ENCODE results near the gene ZNF740. TPM values are rescaled to one million over a fixed set of nuclear protein-coding genes. Genes with fewer than 3 reads are reported as not detected.

ZNF740 gene
- total RNA-seq: 10 to 100 TPM; 10.1 to 21.4 TPM

- TF ChIP-seq, protein P1, sequence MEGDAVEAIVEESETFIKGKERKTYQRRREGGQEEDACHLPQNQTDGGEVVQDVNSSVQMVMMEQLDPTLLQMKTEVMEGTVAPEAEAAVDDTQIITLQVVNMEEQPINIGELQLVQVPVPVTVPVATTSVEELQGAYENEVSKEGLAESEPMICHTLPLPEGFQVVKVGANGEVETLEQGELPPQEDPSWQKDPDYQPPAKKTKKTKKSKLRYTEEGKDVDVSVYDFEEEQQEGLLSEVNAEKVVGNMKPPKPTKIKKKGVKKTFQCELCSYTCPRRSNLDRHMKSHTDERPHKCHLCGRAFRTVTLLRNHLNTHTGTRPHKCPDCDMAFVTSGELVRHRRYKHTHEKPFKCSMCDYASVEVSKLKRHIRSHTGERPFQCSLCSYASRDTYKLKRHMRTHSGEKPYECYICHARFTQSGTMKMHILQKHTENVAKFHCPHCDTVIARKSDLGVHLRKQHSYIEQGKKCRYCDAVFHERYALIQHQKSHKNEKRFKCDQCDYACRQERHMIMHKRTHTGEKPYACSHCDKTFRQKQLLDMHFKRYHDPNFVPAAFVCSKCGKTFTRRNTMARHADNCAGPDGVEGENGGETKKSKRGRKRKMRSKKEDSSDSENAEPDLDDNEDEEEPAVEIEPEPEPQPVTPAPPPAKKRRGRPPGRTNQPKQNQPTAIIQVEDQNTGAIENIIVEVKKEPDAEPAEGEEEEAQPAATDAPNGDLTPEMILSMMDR (IDR thresholded peaks at IDR 0.05): peak in 1 of 7 experiments; percentile 6
- TF ChIP-seq POLR2A (IDR thresholded peaks at IDR 0.05): peak; percentile 60 to 81 (median 78)
- ATAC-seq: peak; percentile 98
- Histone ChIP-seq H3K27ac (peak within 1 kb of the TSS; percentile 91 to 98 (median 96)), H3K27me3 (no peaks in the 10 kb centered on the region), H3K9me3 (no peaks in the 10 kb centered on the region), H3K36me3 (replicated peaks in 1 of 2; ENCODE audit: insufficient read depth in 1 of 2, low read depth in 2 of 2) (peaks cover 0 to 14% of the 10 kb centered on the region in 2 donors), H3K4me3 (peak within 1 kb of the TSS; percentile 82 to 98), H3K4me1 (peaks cover 41% of the 10 kb centered on the region)
- DNase-seq: peak; percentile 96 to 98 (median 97)
- WGBS, 2 donors: 0 to 3% methylated on average over 16 to 66 of the region's 70 CpGs
- intact Hi-C loops (cut with DNase I): no loop called here
Observed at GRCh38 chr12:53180220-53180930, at the start of gene ZNF740, which contains the start of gene CSAD. Gene ZNF740 (plus strand): TSS chr12:53180722. CDS start chr12:53181984, 1,262 bp downstream. Gene CSAD (minus strand): TSS chr12:53180925. CDS start chr12:53173470, 7,455 bp downstream.

GRCh38 chr12:53131844-53132243, 48.7 kb upstream of the ZNF740 start:
- H3K4me3 ChIP-seq: no peak overlapping the region
- H3K27me3 ChIP-seq: no peaks in the 10 kb centered on the region
- DNase-seq: no peak
- intact Hi-C loops (cut with DNase I): no loop called here
- H3K9me3 ChIP-seq: no peaks in the 10 kb centered on the region
- TF ChIP-seq, protein P1 (IDR thresholded peaks at IDR 0.05): no peak
- no peak for TF ChIP-seq POLR2A (IDR thresholded peaks at IDR 0.05)
- no peak for ATAC-seq
- WGBS, 2 donors: 64 to 67% methylated on average over 2 of the region's 2 CpGs
- H3K4me1 ChIP-seq: no peaks in the 10 kb centered on the region
- H3K36me3 ChIP-seq (replicated peaks in 1 of 2; ENCODE audit: insufficient read depth in 1 of 2, low read depth in 2 of 2): no peaks in the 10 kb centered on the region
- H3K27ac ChIP-seq: no peak overlapping the region

DNA sequence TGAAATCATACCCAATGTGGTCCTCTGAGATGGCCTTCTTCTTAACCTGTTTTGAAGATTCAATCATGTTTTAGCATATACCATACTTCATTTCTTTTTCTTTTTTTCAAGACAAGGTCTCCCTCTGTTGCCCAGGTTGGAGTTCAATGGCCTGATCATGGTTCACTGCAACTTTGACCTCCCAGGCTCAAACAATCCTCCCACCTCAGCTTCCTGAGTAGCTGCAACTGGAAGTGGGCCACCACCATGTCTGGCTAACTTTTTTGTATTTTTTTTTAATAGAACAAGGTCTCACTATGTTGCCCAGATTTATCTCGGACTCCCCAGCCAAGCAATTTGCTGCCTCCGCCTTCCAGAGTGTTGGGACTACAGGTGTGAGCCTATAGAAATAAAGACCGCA, 46.8 kb upstream of the ZNF740 start:
- Histone ChIP-seq H3K27me3 (no peaks in the 10 kb centered on the region), H3K27ac (no peak overlapping the region), H3K9me3 (no peaks in the 10 kb centered on the region), H3K4me3 (no peak overlapping the region), H3K4me1 (no peaks in the 10 kb centered on the region), H3K36me3 (replicated peaks in 1 of 2; ENCODE audit: insufficient read depth in 1 of 2, low read depth in 2 of 2) (no peaks in the 10 kb centered on the region)
- intact Hi-C loops (cut with DNase I): no loop called here
- DNase-seq (no peak), ATAC-seq (no peak)
- TF ChIP-seq, protein P1 (IDR thresholded peaks at IDR 0.05): no peak
- 87 to 96% methylated on average over 3 of the region's 3 CpGs for WGBS, 2 donors

DNA sequence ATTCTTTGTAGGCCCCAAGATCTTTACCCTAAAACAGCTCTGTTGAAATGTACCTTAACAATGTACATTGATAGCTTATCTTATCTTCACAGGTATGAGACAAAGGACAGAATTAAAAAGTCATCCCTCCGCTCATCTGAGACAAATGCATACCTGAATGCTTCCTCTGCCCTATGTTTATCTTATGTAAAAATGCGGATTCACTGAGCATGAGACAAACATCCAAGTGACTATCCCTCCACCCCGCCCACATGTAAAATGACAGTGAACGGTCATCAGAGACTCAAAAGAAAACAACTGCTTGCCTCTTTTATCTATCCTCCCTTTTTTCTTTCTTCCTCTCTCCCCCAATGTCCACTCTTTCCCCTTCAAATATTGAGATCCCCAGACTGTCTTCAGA, 37.2 kb upstream of the ZNF740 start:
- no peak for TF ChIP-seq POLR2A (IDR thresholded peaks at IDR 0.05)
- TF ChIP-seq, protein P1 (IDR thresholded peaks at IDR 0.05): no peak
- intact Hi-C loops (cut with DNase I): no loop called here
- Histone ChIP-seq H3K9me3 (no peaks in the 10 kb centered on the region), H3K4me3 (no peak overlapping the region), H3K36me3 (replicated peaks in 1 of 2; ENCODE audit: insufficient read depth in 1 of 2, low read depth in 2 of 2) (no peaks in the 10 kb centered on the region), H3K27me3 (no peaks in the 10 kb centered on the region), H3K27ac (no peak overlapping the region), H3K4me1 (peaks cover 8% of the 10 kb centered on the region)
- 87 to 91% methylated on average over 4 of the region's 4 CpGs for WGBS, 2 donors
- DNase-seq (no peak), ATAC-seq (no peak)

Measured in body of pancreas (tissue), 4 donors.